Caco-2 (cell line): ENCODE measurements around the gene METTL3. TPM values are rescaled to one million over a fixed set of nuclear protein-coding genes. Genes with fewer than 3 reads are reported as not detected.

Source experiments
- BruUV-seq: library from RNA; stranded (reverse); fragments of 400-500 nt; replicated peaks from 2 replicates; lab custom pipeline; 2021; lab: Mats Ljungman, UMichigan
- CTCF ChIA-PET: fragments of 300-600 bp; sonication (Branson Sonifier 250); formaldehyde crosslinking; loops from one replicate; lab custom pipeline; 2022; ENCODE audit warnings: antibody characterized with exemption; lab: Charles Lee
- POLR2A ChIA-PET: fragments of 300-600 bp; sonication (Branson Sonifier 250); formaldehyde crosslinking; loops from one replicate; lab custom pipeline; 2022; ENCODE audit warnings: antibody characterized with exemption; lab: Charles Lee
- DNase-seq, 2 experiments: peaks; one replicate each; pipeline versions ENCODE4 v3.0.0 to v3.0.0-alpha.2; 2020 to 2022
- H3K27me3 ChIP-seq: replicated peaks from 2 replicates; pipeline ENCODE4 v1.6.0; 2011; ENCODE audit warnings: low read length; ENCODE audit not compliant: control insufficient read depth, insufficient read depth
- H3K36me3 ChIP-seq: 2 replicates; pipeline ENCODE4 v1.5.1; 2011; ENCODE audit warnings: low read length; ENCODE audit not compliant: control insufficient read depth, insufficient read depth
- H3K4me1 ChIP-seq: fragments of 250-450 bp; sonication (Bioruptor Pico); 2 replicates; pipeline ENCODE4 v1.5.1; 2020; ENCODE audit warnings: mild to moderate bottlenecking
- H3K4me3 ChIP-seq: 2 replicates; pipeline ENCODE4 v1.5.1; 2011; ENCODE audit warnings: low read depth, mild to moderate bottlenecking, control low read depth, low read length
- H3K9me3 ChIP-seq: fragments of 250-450 bp; sonication (Bioruptor Pico); 2 replicates; pipeline ENCODE4 v1.5.1; 2020; ENCODE audit warnings: mild to moderate bottlenecking, moderate library complexity
- H3K27ac Mint-ChIP-seq: one replicate; pipeline ENCODE4 v1.8.0; 2022; ENCODE audit warnings: mixed read lengths; ENCODE audit not compliant: unreplicated experiment
- H3K27me3 Mint-ChIP-seq: one replicate; pipeline ENCODE4 v1.8.0; 2022; ENCODE audit warnings: mixed read lengths; ENCODE audit not compliant: insufficient read depth, unreplicated experiment
- H3K36me3 Mint-ChIP-seq: one replicate; pipeline ENCODE4 v1.8.0; 2022; ENCODE audit warnings: mild to moderate bottlenecking, mixed read lengths; ENCODE audit not compliant: insufficient read depth, unreplicated experiment
- H3K4me1 Mint-ChIP-seq: one replicate; pipeline ENCODE4 v1.8.0; 2022; ENCODE audit warnings: low read depth, mixed read lengths; ENCODE audit not compliant: unreplicated experiment
- H3K4me3 Mint-ChIP-seq: one replicate; pipeline ENCODE4 v1.8.0; 2022; ENCODE audit warnings: mild to moderate bottlenecking, moderate library complexity, mixed read lengths; ENCODE audit not compliant: unreplicated experiment
- H3K9me3 Mint-ChIP-seq: one replicate; pipeline ENCODE4 v1.8.0; 2022; ENCODE audit warnings: mixed read lengths; ENCODE audit not compliant: unreplicated experiment
- intact Hi-C: fragments of 100-400 bp; cut with micrococcal nuclease; formaldehyde crosslinking; loops from one replicate; pipeline ENCODE4 v1.10.0; 2022; ENCODE audit not compliant: unreplicated experiment
- total RNA-seq: library from RNA; stranded (reverse); gene quantifications from 2 replicates; pipeline ENCODE4 v1.2.3, GENCODE V29; 2022
- TF ChIP-seq, protein P1 (sequence below), 2 experiments: fragments of 200-600 bp in 1 of 2; IDR thresholded peaks; 1 replicate in 1 of 2; 2 replicates in 1 of 2; pipeline versions ENCODE4 v1.5.1 to v1.8.0; 2011 to 2022; ENCODE audit warnings: antibody characterized with exemption in 1 of 2, control low read depth in 1 of 2, inconsistent platforms in 1 of 2, low read depth in 1 of 2, low read length in 1 of 2, mild to moderate bottlenecking in 1 of 2, moderate library complexity in 1 of 2; ENCODE audit not compliant: insufficient read depth in 1 of 2, severe bottlenecking in 1 of 2, unreplicated experiment in 1 of 2

Gene METTL3
- total RNA-seq, 1 experiment from 2014 or later: 40.1 TPM

DNA sequence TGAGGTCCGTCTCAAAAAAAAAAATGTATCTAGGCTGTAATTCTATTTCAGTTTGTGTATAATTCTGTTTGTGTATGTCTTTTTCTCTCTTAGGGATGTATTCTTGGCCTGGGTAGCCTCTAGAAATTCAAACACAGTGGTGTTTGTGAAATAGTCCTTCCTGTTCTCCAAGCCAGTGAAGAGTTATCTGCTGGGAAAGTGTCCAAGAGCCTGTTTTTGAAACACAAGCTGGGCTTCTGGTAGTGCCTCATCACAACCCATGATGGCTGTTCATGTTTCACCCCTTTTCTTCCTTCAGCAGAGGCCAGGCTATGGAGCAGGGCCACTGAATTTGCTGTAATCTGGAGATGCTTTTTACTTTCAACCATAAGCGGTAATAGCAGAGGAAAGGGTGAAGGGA is 14.7 kb downstream of the METTL3 start:
- Histone ChIP-seq H3K9me3 (no peaks in the 10 kb centered on the region), H3K27me3 (no peaks in the 10 kb centered on the region), H3K4me3 (no peak overlapping the region), H3K4me1 (0 out of 2 replicates have a peak, but pooled peaks cover 11% of the 10 kb centered on the region), H3K36me3 (peaks cover 1% of the 10 kb centered on the region; the same call in 1 of the 2 replicates)
- TF ChIP-seq, protein P1, sequence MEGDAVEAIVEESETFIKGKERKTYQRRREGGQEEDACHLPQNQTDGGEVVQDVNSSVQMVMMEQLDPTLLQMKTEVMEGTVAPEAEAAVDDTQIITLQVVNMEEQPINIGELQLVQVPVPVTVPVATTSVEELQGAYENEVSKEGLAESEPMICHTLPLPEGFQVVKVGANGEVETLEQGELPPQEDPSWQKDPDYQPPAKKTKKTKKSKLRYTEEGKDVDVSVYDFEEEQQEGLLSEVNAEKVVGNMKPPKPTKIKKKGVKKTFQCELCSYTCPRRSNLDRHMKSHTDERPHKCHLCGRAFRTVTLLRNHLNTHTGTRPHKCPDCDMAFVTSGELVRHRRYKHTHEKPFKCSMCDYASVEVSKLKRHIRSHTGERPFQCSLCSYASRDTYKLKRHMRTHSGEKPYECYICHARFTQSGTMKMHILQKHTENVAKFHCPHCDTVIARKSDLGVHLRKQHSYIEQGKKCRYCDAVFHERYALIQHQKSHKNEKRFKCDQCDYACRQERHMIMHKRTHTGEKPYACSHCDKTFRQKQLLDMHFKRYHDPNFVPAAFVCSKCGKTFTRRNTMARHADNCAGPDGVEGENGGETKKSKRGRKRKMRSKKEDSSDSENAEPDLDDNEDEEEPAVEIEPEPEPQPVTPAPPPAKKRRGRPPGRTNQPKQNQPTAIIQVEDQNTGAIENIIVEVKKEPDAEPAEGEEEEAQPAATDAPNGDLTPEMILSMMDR (IDR thresholded peaks at IDR 0.05; ENCODE audit: insufficient read depth in 1 of 2, low read depth in 1 of 2, low read length in 1 of 2, severe bottlenecking in 1 of 2, unreplicated experiment in 1 of 2): no peak
- Mint-ChIP-seq H3K27ac (no peak overlapping the region), H3K4me3 (no peak overlapping the region), H3K9me3 (no peaks in the 10 kb centered on the region), H3K27me3 (no peaks in the 10 kb centered on the region), H3K36me3 (peaks cover 95% of the 10 kb centered on the region), H3K4me1 (peaks cover 25% of the 10 kb centered on the region)
- POLR2A ChIA-PET: interaction anchor here (0.7 kb wide), 2 partner anchors 29 to 153 kb away, joined by 3 to 5 read pairs; no protein-coding TSS in a partner anchor
- no peak for DNase-seq
- CTCF ChIA-PET: interaction anchor here (1.5 kb wide), 1 partner anchor 20 kb away, joined by 13 read pairs; the partner anchor contains the start of genes RAB2B and TOX4
- no TSS peak for BruUV-seq
- intact Hi-C loops: no loop called here

GRCh38 chr14:21494902-21495762 is 16.0 kb downstream of the METTL3 start:
- Histone ChIP-seq H3K36me3 (peaks cover 1% of the 10 kb centered on the region; the same call in 1 of the 2 replicates), H3K4me1 (0 out of 2 replicates have a peak, but pooled peaks cover 11% of the 10 kb centered on the region), H3K9me3 (no peaks in the 10 kb centered on the region), H3K27me3 (no peaks in the 10 kb centered on the region), H3K4me3 (no peak overlapping the region)
- no peaks in the 10 kb centered on the region for H3K9me3 Mint-ChIP-seq
- intact Hi-C loops: no loop called here
- no peaks in the 10 kb centered on the region for H3K27me3 Mint-ChIP-seq
- BruUV-seq: TSS peak; percentile 23
- DNase-seq: peak in 1 of 2 experiments; percentile 10
- TF ChIP-seq, protein P1 (IDR thresholded peaks at IDR 0.05; ENCODE audit: insufficient read depth in 1 of 2, low read depth in 1 of 2, low read length in 1 of 2, severe bottlenecking in 1 of 2, unreplicated experiment in 1 of 2): no peak
- H3K4me3 Mint-ChIP-seq: no peak overlapping the region
- peaks cover 95% of the 10 kb centered on the region for H3K36me3 Mint-ChIP-seq
- POLR2A ChIA-PET: interaction anchor here (0.5 to 1.4 kb wide), 7 partner anchors 16 to 826 kb away, joined by 3 to 13 read pairs (median 3); partner anchors contain the start of genes CHD8, METTL3, RAB2B and SALL2
- H3K4me1 Mint-ChIP-seq: peaks cover 25% of the 10 kb centered on the region
- CTCF ChIA-PET: interaction anchor here (0.7 to 1.5 kb wide), 3 partner anchors 18 to 62 kb away, joined by 3 to 13 read pairs (median 9); partner anchors contain the start of genes CHD8, RAB2B and TOX4
- peak overlapping the region; percentile 75 for H3K27ac Mint-ChIP-seq

GRCh38 chr14:21486640-21487087 is 24.5 kb downstream of the METTL3 start:
- no peak for DNase-seq
- Histone ChIP-seq H3K9me3 (no peaks in the 10 kb centered on the region), H3K4me1 (no peaks in the 10 kb centered on the region), H3K4me3 (no peak overlapping the region), H3K36me3 (no peaks in the 10 kb centered on the region), H3K27me3 (no peaks in the 10 kb centered on the region)
- TF ChIP-seq, protein P1 (IDR thresholded peaks at IDR 0.05; ENCODE audit: insufficient read depth in 1 of 2, low read depth in 1 of 2, low read length in 1 of 2, severe bottlenecking in 1 of 2, unreplicated experiment in 1 of 2): no peak
- no peaks in the 10 kb centered on the region for H3K27me3 Mint-ChIP-seq
- BruUV-seq: no TSS peak
- ChIA-PET POLR2A (no interaction called here), CTCF (no interaction called here)
- H3K4me3 Mint-ChIP-seq: no peak overlapping the region
- no peaks in the 10 kb centered on the region for H3K9me3 Mint-ChIP-seq
- peaks cover 45% of the 10 kb centered on the region for H3K36me3 Mint-ChIP-seq
- H3K4me1 Mint-ChIP-seq: no peaks in the 10 kb centered on the region
- H3K27ac Mint-ChIP-seq: no peak overlapping the region
- intact Hi-C loops: no loop called here
